Stimulated activated CD4-positive, alpha-beta T cell treated with anti-CD3 and anti-CD28 coated beads, Interleukin-12 subunit alpha, Interleukin-12 subunit beta, amount 100 ng/mL, for 4 hours (primary cell): ENCODE measurements around the gene NGF.

Source experiments
- DNase-seq: peaks from one replicate; pipeline ENCODE4 v3.0.0-alpha.2; 2020

Gene NGF

DNA sequence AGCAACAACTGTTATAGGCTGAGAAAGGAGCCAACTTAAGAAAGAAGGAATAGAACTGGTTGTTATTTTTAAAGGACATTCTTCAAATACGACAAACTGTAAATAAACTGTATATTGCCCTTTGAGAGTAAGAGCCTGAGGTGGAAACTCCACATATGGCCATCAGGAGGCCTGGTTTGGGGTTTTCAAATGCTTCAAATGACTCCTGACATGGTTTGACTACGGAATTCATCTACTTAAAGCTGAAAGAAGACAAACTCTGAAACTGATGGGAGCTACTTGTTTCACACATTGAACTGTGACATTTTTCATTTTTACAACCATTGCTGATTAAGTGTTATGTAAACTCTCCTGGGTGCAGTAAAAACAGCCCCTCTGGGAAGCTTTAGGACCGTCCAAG, 59.8 kb downstream of the NGF start:
- DNase-seq = no peak

GRCh38 chr1:115277276-115277675, 60.8 kb downstream of the NGF start:
- no peak for DNase-seq

DNA sequence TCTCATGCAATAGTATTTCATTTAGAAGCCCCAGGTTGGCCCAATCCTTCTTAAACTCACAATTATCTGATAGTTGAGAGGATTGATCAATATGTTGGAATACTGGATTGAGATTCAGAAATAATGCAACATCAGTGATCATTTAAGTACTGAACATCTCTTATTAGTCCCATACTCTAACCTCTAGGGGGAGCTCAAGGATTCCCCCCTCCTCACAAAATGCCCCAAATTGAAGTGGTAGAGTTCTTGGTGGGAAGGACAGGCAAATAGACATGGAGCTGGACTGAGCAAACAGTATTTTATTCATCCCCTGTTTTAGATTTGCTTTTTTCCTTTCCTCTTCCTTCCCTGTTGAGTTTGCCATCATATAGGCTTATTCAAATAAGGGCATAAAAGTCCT, 62.8 kb downstream of the NGF start:
- no peak for DNase-seq

GRCh38 chr1:115274467-115274866, 63.6 kb downstream of the NGF start:
- no peak for DNase-seq

- no peak for DNase-seq
Measured at GRCh38 chr1:115266729-115267421, 71.2 kb downstream of the NGF start.

GRCh38 chr1:115265099-115265498, 73.0 kb downstream of the NGF start:
- DNase-seq = no peak

- no peak for DNase-seq
Measured at GRCh38 chr1:115262886-115263285, 75.2 kb downstream of the NGF start.

- no peak for DNase-seq
Measured at GRCh38 chr1:115261496-115261895, 76.6 kb downstream of the NGF start.

DNA sequence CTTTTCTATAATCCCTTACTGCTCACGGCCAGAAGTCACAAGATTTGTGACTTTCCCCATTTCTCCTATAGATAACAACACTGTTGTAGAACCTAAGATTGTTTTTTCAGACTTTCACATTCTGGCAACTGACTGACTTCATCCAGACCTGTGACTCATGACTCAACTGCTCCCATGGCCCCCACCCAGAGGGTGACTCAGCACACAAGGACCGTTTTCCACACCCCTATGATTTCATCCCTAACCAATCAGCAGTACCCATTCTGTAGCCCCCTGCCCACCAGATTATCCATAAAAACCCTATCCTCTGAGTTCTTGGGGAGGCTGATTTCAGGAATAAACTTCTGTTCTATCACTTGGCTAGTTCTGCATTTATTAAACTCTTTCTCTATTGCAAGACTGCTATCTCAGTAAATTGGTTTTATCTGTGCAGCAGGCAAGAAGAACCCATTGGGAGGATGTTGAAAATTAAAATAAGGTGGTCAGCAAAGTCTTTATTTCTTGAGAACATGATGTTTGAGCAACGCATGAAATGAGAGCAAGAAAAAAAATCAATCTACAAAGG, 79.7 kb downstream of the NGF start:
- no peak for DNase-seq

DNA sequence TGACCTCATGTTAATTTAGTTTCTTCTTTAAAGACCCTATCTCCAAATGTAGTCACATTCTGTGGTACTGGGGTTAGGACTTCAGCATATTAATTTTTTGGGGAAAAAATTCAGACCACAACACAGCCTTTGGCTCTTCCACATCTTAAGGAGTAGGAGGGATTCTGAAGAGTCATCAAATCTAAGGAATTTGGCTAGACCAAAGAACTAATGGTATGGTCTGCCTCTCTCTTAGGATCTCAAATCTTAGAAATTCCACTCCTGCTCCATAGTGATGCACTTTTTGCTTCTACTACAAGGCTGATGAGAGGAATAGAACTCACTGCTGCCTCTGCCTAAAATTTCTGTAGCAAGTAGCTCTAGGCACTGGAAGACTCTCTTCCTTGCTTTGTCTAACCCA, 80.5 kb downstream of the NGF start:
- no peak for DNase-seq

DNA sequence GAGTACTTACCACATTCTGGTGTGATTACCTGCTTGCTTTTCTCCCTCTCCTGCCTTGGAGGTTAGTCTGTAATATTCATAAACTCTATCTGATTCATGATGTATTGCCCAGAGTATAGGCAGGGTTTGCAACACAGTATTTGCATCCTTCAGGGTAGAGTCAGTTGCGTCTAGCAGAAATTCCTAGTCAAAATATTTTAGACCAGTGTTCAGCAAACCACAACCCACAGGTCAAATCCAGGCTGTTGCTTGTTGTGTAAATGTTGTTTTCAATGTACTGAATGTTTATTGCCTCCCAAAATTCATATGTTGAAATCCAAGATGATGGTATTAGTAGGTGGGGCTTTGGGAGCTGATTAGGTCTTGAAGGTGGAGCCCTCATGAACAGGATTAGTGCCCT, 82.9 kb downstream of the NGF start:
- DNase-seq = no peak

- DNase-seq = no peak
Measured at GRCh38 chr1:115252585-115252984, 85.5 kb downstream of the NGF start.

DNA sequence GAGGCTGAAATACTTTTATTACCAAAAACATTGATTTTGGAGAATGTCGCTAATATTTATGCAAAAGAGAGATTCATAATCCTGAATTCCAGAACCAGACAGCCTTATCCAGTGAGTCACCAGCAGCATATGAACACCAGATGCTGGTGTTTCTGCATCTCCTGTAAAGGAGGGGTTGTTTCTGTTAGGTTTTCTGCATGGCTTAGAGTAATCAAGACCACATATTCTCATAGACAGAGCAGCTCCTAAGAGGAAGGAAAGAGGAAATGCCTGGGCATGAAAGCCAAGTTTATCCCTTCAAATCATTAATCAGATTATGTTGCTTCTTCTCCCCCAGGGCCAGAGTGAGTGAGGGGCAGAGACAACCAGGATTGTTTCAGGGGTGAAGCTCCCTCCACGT, 86.2 kb downstream of the NGF start:
- no peak for DNase-seq

DNA sequence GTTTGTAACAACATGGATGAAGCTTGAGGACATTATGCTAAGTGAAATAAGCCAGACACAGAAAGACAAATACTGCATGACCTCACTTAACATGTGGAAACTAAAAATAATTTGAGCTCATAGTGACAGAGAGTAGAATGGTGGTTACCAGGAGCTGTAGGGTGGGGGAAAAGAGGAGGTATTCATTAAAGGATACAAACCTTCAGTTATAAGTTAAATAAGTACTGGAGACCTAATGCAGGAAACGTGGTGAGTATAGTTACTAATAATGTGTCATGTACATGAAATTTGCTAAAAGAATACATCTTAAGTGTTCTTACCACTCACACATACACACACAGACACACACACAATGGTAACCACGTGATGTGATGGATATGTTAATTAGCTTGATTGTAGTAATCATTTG, 86.7 kb downstream of the NGF start:
- DNase-seq = no peak

DNA sequence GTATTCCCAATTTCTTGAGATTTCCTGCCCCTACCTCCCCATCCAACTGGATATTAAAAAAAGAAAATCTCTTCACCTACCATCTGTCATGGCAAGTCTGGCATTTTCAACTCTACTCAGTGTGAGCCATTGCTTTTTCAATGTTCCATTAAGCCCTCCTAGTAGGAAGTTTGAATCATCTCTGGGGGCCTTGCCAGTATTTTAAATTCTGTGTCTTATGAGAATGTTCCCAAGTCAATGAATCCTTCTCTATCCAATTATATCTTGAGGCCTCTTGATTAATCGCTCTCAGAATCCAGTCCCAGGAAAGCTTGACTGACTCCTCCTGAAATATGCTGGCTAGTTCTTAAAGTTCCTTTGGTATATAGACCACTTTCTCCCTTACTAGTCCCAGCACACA, 91.5 kb downstream of the NGF start:
- DNase-seq = no peak

GRCh38 chr1:115245227-115245626, 92.8 kb downstream of the NGF start:
- DNase-seq = no peak

DNA sequence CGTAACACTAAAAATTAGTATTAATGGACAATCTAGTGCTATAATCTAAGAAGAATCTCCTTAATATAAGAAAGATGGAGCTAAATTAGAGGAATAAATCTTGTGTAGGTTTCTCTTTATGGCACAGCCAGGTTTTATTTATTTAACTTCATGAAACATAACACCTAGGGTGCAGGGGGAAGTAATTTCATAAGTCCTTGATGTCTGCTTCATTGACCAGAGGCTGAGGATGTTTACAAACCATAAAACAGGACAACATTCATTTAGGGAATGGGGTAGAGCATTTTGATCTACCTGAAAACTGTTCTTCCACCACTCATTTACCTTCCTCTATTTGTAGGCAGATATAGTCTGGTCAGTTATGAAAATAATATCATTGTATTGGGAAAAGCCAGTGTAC, 95.5 kb downstream of the NGF start:
- DNase-seq = no peak

DNA sequence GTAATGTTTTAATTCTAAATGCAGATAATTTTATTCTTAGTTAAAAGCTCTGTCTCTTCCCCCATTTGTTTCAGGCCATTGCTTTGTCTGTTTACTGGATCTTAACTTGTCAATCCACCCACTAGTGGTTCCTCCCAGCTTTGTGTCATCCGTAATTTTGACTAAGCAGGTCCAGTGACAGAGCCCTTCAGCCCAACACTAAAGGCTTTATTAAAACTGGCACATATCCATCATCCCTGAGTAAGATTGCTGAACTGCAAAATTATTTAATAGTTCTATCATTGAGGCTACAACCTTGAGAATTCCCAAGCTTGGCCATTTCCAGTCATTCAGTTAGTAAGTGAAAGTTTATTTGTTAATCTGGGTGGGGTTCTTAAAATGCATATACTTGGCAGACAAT, 96.7 kb downstream of the NGF start:
- DNase-seq = no peak

DNA sequence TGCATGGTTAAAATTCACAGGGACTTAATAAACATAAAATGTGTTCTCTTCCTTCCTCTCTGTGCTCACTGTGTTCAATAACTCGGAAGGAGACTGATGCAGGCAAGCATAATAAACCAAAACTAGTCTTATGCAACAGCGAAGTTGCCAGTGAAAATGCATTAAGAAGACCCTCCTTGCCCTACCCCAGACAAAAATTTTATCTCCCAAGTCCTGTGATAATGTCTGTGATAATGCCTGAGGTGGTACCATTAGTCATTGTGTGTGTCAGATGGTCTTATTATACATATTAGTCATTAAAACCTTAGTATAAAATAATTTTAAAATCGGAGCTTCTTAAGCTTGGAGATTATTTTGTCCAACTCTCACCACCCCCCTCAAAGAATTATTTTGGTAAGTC, 97.8 kb downstream of the NGF start:
- no peak for DNase-seq

DNA sequence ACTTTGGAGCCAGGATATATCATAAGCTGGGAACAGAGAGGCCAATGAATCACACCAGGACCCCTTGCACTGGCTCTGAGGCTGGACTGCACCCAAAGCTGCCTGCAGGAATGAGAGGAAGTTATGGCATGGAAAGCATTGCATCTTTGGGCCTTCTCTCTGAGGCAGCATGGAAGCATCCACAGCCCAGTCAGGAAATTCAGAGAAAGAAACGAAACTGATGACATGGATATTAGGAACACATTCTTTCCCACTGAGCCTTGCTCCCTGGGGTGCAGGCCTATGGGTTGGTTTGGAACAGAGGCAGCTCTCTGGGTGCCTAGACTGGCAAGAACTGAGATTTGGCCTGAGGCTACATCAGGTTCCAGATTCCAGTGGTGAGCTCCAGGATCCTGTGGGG, 98.6 kb downstream of the NGF start:
- DNase-seq = no peak

DNA sequence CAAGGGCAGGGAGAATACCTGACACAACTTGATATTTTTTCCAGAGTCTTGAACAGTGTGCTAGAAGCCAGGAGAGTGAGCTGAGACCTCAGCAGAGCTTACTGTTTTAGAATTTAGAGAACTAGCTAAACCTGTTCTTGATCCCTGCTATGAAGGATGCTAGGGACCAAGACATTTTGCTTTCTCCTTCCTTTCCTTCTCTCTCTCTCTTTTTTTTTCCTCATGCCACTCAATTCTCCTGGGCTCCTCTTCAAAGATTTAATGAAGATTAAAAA, 99.0 kb downstream of the NGF start:
- DNase-seq = no peak

- DNase-seq = no peak
Measured at GRCh38 chr1:115238336-115239147, 99.5 kb downstream of the NGF start.

DNA sequence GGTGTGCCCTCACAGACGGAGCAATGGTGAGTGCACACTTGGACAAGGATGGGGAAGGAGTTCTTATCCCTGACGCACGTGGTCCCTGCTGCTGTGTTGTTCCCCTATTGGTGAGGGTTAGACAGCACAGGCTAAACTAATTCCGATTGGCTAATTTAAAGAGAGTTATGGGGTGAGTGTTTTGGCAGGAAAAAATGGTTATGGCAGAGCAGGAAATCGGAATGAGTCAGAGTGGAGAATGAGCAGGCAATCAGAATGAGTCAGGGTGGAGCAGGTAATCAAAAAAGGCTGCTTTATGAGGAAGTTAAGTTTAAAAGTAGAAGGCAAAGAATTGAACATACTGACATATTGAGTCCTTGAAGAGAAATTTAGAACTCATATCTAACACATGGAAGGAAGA, 100.5 kb downstream of the NGF start:
- no peak for DNase-seq

- no peak for DNase-seq
Measured at GRCh38 chr1:115237023-115237422, 101.0 kb downstream of the NGF start.
